ENCODE results near the gene C1QA. TPM values are rescaled to one million over a fixed set of nuclear protein-coding genes. Genes with fewer than 3 reads are reported as not detected.

C1QA gene
- total and polyA plus RNA-seq, 2 of the 4 experiments (the other 2 are of a cell fraction), result not detected

- no peak for TF ChIP-seq FOS (IDR thresholded peaks at IDR 0.05; ENCODE audit: low read depth, low read length)
Measured at GRCh38 chr1:22677931-22678896, 41.8 kb downstream of the C1QA start (continued).

GRCh38 chr1:22680726-22681125 lies 44.3 kb downstream of the C1QA start:
- peaks cover 19% of the 10 kb centered on the region for H3K27me3 ChIP-seq (ENCODE audit: control insufficient read depth, insufficient read depth, low read length)
- no peak overlapping the region for H3K18ac ChIP-seq (ENCODE audit: low read depth, low read length)
- H4K8ac ChIP-seq (ENCODE audit: low read depth in 2 of 2, low read length in 2 of 2), result no peak overlapping the region
- H4K91ac ChIP-seq (ENCODE audit: insufficient read depth, low read depth, low read length), result no peak overlapping the region
- intact Hi-C loops (cut with micrococcal nuclease) (no loop called here), dilution Hi-C loops (cut with HindIII; ENCODE audit: low sequenced_read_pairs, unreplicated experiment) (no loop called here), in situ Hi-C loops (cut with MboI; ENCODE audit: low sequenced_read_pairs) (no loop called here)
- POLR2A ChIA-PET (ENCODE audit: unreplicated experiment), result no interaction called here
- H2BK5ac ChIP-seq (ENCODE audit: low read depth, low read length, poor library complexity, severe bottlenecking), result no peak overlapping the region
- H3K56ac ChIP-seq (ENCODE audit: extremely low read depth, insufficient read depth, low read length), result no peak overlapping the region
- H3K9me1 ChIP-seq (ENCODE audit: insufficient read depth, low read length), result no peaks in the 10 kb centered on the region; the same call in 1 of the 2 replicates
- H2AK5ac ChIP-seq (ENCODE audit: low read depth, low read length), result no peak overlapping the region
- peaks cover 3% of the 10 kb centered on the region for H3K4me1 ChIP-seq (ENCODE audit: control insufficient read depth, insufficient read depth, low read length)
- H4K20me1 ChIP-seq (ENCODE audit: insufficient read depth, low read length), result no peaks in the 10 kb centered on the region
- H3K4me2 ChIP-seq (ENCODE audit: low read depth, low read length), result no peak overlapping the region
- H3K14ac ChIP-seq (replicated peaks; ENCODE audit: low read depth, low read length), result no peak overlapping the region
- no peaks in the 10 kb centered on the region for H3K36me3 ChIP-seq (ENCODE audit: control insufficient read depth, insufficient read depth, low read length)
- no CpG with 5 or more reads among the region's 9 CpGs for WGBS, 2 experiments (ENCODE audit: extremely low coverage in 2 of 2, insufficient read length in 1 of 2)
- H3K23ac ChIP-seq (ENCODE audit: low read depth, low read length), result no peak overlapping the region
- H3K9ac ChIP-seq (ENCODE audit: low read depth, low read length), result no peak overlapping the region
- no peaks in the 10 kb centered on the region for H3K9me3 ChIP-seq (ENCODE audit: control insufficient read depth, insufficient read depth, low read length)
- no peak overlapping the region for H4K5ac ChIP-seq (ENCODE audit: low read depth, low read length)
- TF ChIP-seq NFE2L2 (IDR thresholded peaks at IDR 0.05; ENCODE audit: low read depth, low read length) (no peak), RCOR1 (IDR thresholded peaks at IDR 0.05; ENCODE audit: insufficient replicate concordance, low read length) (no peak), SMC3 (IDR thresholded peaks at IDR 0.05; ENCODE audit: low read depth, low read length) (no peak), CEBPB (IDR thresholded peaks at IDR 0.05; ENCODE audit: low read depth, low read length) (no peak), RFX5 (IDR thresholded peaks at IDR 0.05; ENCODE audit: low read depth, low read length) (no peak), POLR2A (IDR thresholded peaks at IDR 0.05; ENCODE audit: low read depth, low read length) (no peak)
- no peaks in the 10 kb centered on the region for H3K79me1 ChIP-seq (ENCODE audit: low read depth in 1 of 2, low read length in 2 of 2)
- H3K27ac ChIP-seq (ENCODE audit: insufficient read depth, low read length), result no peak overlapping the region
- H2BK120ac ChIP-seq (ENCODE audit: low read depth, low read length), result no peak overlapping the region
- ATAC-seq (ENCODE audit: low read depth), result no peak
- H2AK9ac ChIP-seq (replicated peaks; ENCODE audit: low read depth, low read length, poor library complexity), result no peak overlapping the region
- no peak overlapping the region for H2AFZ ChIP-seq (replicated peaks; ENCODE audit: low read length, poor library complexity)
- no peak overlapping the region for H2BK20ac ChIP-seq (ENCODE audit: low read depth, low read length)
- H3K4ac ChIP-seq (ENCODE audit: low read depth, low read length), result no peak overlapping the region
- BruUV-seq (replicated peaks), result no TSS peak
- no peak overlapping the region for H2BK15ac ChIP-seq (ENCODE audit: low read depth, low read length)
- CTCF ChIA-PET, result no interaction called here
- H3K4me3 ChIP-seq (ENCODE audit: insufficient read depth, low read depth, low read length), result no peak overlapping the region
- DNase-seq, result no peak

Measured in IMR-90 (cell line).